Esophagus squamous epithelium (tissue), 4 donors: ENCODE data around the gene KCNQ1.

Experiments
- POLR2A ChIP-seq, 4 donors: fragments of 450-650 bp; IDR thresholded peaks; one replicate each; pipeline ENCODE4 v1.6.1; 2017; ENCODE audit warnings: antibody characterized with exemption in 4 of 4, mild to moderate bottlenecking in 4 of 4, moderate library complexity in 3 of 4
- TF ChIP-seq, protein P1 (sequence below), 6 experiments: fragments of 450-650 bp in 4 of 6; fragments of 200-600 bp in 2 of 6; sonication (generic) in 2 of 6; IDR thresholded peaks; one replicate each; pipeline ENCODE4 v1.5.1; 2016 to 2019; ENCODE audit warnings: antibody characterized with exemption in 6 of 6, mild to moderate bottlenecking in 4 of 6, moderate library complexity in 4 of 6

DNA sequence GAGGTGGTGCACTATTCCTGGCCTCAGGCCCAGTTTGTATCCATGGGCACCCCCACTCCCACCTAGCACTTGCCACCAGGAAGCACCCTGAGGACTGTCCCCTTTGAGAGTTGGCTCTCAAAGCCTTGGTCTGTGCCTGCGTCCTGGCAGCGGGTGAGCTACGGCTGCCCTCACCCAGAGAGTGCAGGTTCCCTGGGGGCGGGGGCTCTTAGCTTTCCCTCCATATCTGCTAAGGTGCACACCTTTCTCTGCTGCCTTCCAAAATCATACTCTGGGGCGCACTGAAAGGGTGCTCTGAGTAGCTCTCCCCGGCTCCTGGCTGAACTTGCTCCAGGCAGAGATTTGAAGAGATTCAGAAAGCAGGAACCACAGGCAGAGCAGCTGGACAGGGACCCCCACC is 7.1 kb downstream of the KCNQ1 start:
- TF ChIP-seq, protein P1, sequence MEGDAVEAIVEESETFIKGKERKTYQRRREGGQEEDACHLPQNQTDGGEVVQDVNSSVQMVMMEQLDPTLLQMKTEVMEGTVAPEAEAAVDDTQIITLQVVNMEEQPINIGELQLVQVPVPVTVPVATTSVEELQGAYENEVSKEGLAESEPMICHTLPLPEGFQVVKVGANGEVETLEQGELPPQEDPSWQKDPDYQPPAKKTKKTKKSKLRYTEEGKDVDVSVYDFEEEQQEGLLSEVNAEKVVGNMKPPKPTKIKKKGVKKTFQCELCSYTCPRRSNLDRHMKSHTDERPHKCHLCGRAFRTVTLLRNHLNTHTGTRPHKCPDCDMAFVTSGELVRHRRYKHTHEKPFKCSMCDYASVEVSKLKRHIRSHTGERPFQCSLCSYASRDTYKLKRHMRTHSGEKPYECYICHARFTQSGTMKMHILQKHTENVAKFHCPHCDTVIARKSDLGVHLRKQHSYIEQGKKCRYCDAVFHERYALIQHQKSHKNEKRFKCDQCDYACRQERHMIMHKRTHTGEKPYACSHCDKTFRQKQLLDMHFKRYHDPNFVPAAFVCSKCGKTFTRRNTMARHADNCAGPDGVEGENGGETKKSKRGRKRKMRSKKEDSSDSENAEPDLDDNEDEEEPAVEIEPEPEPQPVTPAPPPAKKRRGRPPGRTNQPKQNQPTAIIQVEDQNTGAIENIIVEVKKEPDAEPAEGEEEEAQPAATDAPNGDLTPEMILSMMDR (IDR thresholded peaks at IDR 0.05), result no peak
- no peak for TF ChIP-seq POLR2A (IDR thresholded peaks at IDR 0.05)
